Colonic mucosa (tissue), 4 donors: ENCODE measurements around the gene ABCA2. TPM values are rescaled to one million over a fixed set of nuclear protein-coding genes. Genes with fewer than 3 reads are reported as not detected.

Experiments used
- DNase-seq: peaks from one replicate; pipeline ENCODE4 v3.0.0-alpha.2; 2020
- H3K27ac ChIP-seq: fragments of 200-600 bp; one replicate; pipeline ENCODE4 v1.8.0; 2021
- H3K27me3 ChIP-seq: fragments of 200-600 bp; one replicate; pipeline ENCODE4 v1.8.0; 2021
- H3K36me3 ChIP-seq: fragments of 200-600 bp; one replicate; pipeline ENCODE4 v1.8.0; 2021
- H3K4me1 ChIP-seq: fragments of 200-600 bp; one replicate; pipeline ENCODE4 v1.8.0; 2021; ENCODE audit warnings: mild to moderate bottlenecking
- H3K4me3 ChIP-seq: fragments of 200-600 bp; one replicate; pipeline ENCODE4 v1.8.0; 2021
- H3K9ac ChIP-seq, 2 donors: one replicate each; pipeline ENCODE4 v1.7.0; 2013; ENCODE audit warnings: control low read depth in 2 of 2, low read depth in 2 of 2, low read length in 2 of 2
- H3K9me3 ChIP-seq: fragments of 200-600 bp; one replicate; pipeline ENCODE4 v1.8.0; 2021
- intact Hi-C: fragments of 100-400 bp; cut with DNase I; formaldehyde crosslinking; loops from one replicate; pipeline ENCODE4 v1.14.1; 2022
- total RNA-seq, 2 donors: library from RNA; stranded (reverse); fragmentation: NEBNext Ultra II Directional in 1 of 2; extraction: Animal tissue kit (Norgen Biotek cat#: 25700) in 1 of 2; gene quantifications; one replicate each; pipeline ENCODE4 v1.2.1, GENCODE V29; 2021
- TF ChIP-seq, protein P1 (sequence below): fragments of 200-600 bp; IDR thresholded peaks from one replicate; pipeline ENCODE4 v1.8.0; 2022; ENCODE audit warnings: antibody characterized with exemption, mild to moderate bottlenecking
- donor health status: healthy.
- donor health status: DM: no; HTN: no; CAD: no.
- donor health status: DM: no; HTN: no; CAD: no.

Gene ABCA2
- total RNA-seq, 2 donors from 2014 or later: 22.4 to 47.5 TPM

DNA sequence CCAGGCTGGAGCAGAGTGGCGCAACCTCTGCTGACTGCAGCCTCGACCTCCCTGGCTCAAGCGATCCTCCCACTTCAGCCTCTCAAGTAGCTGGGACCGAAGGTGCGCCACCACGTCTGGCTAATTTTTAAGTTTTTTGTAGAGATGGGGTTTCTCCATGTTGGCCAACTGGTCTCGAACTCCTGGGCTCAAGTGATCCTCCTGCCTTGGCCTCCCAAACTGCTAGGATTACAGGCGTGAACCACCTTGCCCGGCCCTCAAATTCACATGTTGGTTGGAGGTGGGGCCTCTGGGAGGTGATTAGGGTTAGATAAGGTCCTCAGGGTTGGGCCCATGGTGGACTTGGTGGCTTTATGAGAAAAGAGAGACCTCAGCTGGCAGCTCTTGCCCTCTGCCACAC is 65.9 kb downstream of the ABCA2 start:
- no peaks in the 10 kb centered on the region for H3K27me3 ChIP-seq
- intact Hi-C loops: no loop called here
- no peak overlapping the region for H3K4me3 ChIP-seq
- no peaks in the 10 kb centered on the region for H3K36me3 ChIP-seq
- TF ChIP-seq, protein P1, sequence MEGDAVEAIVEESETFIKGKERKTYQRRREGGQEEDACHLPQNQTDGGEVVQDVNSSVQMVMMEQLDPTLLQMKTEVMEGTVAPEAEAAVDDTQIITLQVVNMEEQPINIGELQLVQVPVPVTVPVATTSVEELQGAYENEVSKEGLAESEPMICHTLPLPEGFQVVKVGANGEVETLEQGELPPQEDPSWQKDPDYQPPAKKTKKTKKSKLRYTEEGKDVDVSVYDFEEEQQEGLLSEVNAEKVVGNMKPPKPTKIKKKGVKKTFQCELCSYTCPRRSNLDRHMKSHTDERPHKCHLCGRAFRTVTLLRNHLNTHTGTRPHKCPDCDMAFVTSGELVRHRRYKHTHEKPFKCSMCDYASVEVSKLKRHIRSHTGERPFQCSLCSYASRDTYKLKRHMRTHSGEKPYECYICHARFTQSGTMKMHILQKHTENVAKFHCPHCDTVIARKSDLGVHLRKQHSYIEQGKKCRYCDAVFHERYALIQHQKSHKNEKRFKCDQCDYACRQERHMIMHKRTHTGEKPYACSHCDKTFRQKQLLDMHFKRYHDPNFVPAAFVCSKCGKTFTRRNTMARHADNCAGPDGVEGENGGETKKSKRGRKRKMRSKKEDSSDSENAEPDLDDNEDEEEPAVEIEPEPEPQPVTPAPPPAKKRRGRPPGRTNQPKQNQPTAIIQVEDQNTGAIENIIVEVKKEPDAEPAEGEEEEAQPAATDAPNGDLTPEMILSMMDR: no peak
- no peak overlapping the region for H3K9ac ChIP-seq
- no peaks in the 10 kb centered on the region for H3K9me3 ChIP-seq
- H3K4me1 ChIP-seq: no peaks in the 10 kb centered on the region
- no peak for DNase-seq
- H3K27ac ChIP-seq: no peak overlapping the region

DNA sequence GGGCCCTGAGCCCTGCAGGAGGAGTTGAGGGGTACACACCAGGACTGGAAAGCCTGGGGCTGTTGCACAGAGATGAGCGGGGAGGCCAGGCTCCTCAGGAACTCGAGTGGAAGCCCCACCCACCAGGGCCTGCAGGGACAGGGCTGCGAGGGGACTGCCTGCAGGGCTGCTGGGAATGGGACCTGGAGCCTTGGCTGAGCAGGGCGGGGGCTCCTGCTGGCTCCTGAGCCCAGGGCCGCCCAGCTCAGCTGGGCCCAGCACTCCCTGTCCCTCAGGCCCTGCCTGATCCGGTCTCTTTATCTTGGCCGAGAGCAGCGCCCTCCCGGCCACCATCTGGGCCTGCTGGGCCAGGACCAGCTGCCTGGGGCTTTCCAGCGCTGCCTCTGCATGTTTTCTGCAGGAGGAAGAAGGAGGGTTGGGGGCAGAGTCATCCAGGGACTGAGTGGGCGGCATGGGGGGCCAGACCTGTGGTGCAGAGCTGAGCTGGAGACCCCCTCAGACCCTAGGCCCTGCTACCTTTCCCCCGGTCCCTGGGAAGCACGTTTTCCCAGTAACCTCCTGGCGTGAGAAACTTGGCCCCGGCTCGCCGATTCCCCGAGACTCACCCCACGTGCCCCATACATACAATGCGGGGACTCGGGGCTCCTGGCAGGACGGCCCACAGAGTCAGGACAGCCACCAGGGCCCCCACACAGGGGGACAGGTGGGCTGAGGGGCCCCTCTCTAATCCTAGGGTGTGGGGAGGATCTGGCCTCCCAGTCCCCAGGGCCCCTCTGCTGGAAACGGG is 66.6 kb downstream of the ABCA2 start:
- Histone ChIP-seq H3K36me3 (no peaks in the 10 kb centered on the region), H3K9ac (no peak overlapping the region), H3K4me1 (no peaks in the 10 kb centered on the region), H3K4me3 (no peak overlapping the region), H3K27ac (no peak overlapping the region), H3K9me3 (no peaks in the 10 kb centered on the region), H3K27me3 (no peaks in the 10 kb centered on the region)
- TF ChIP-seq, protein P1: no peak
- intact Hi-C loops: no loop called here
- no peak for DNase-seq

DNA sequence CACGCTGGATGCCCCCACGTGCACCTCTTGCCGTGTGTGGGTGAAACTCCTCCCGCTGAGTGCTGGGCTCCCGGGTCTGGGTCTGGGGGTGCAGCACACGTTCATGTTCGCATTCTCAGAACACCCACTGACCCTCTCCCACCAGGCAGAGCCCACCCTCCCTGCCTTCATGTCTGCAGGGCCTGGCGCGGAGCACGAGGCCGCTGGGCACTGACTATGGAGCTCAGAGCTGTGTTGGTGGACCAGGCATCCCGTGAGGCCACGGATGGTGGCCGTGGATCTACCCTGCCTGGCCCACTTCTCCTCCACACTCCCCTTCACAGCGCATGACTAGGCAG is 67.1 kb downstream of the ABCA2 start:
- Histone ChIP-seq H3K27ac (no peak overlapping the region), H3K4me3 (no peak overlapping the region), H3K9me3 (no peaks in the 10 kb centered on the region), H3K27me3 (no peaks in the 10 kb centered on the region), H3K4me1 (no peaks in the 10 kb centered on the region), H3K9ac (no peak overlapping the region), H3K36me3 (no peaks in the 10 kb centered on the region)
- TF ChIP-seq, protein P1: no peak
- intact Hi-C loops: no loop called here
- DNase-seq: no peak

DNA sequence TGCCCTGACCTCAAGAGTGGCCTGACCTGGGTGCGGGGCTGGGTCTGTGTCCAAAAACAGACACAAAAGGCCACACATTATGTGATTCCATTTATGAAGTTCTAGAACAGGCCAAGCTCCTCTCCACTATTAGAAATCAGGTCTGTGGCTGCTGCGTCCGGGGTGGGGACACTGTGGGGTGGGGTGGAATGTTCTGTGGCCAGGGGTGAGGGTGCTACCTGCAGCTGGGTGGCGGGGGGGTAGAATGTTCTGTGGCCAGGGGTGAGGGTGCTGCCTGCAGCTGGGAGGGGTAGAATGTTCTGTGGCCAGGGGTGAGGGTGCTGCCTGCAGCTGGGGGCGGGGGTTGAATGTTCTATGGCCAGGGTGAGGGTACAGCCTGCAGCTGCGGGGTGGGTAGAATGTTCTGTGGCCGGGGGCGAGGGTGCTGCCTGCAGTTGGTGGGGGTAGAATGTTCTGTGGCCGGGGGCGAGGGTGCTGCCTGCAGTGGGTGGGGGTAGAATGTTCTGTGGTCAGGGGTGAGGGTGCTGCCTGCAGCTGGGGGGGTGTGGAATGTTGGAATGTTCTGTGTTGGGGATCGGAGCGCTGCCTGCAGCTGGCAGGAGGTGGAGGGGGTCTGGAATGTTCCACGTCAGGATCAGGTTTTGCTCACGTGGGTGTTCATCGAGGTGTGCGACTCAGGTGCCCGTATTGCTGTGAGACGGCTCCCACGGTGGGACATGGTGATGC is 67.7 kb downstream of the ABCA2 start:
- H3K4me3 ChIP-seq: no peak overlapping the region
- TF ChIP-seq, protein P1: no peak
- no peak overlapping the region for H3K27ac ChIP-seq
- H3K9ac ChIP-seq: no peak overlapping the region
- no peaks in the 10 kb centered on the region for H3K9me3 ChIP-seq
- no peaks in the 10 kb centered on the region for H3K27me3 ChIP-seq
- intact Hi-C loops: no loop called here
- no peaks in the 10 kb centered on the region for H3K4me1 ChIP-seq
- no peaks in the 10 kb centered on the region for H3K36me3 ChIP-seq
- no peak for DNase-seq

DNA sequence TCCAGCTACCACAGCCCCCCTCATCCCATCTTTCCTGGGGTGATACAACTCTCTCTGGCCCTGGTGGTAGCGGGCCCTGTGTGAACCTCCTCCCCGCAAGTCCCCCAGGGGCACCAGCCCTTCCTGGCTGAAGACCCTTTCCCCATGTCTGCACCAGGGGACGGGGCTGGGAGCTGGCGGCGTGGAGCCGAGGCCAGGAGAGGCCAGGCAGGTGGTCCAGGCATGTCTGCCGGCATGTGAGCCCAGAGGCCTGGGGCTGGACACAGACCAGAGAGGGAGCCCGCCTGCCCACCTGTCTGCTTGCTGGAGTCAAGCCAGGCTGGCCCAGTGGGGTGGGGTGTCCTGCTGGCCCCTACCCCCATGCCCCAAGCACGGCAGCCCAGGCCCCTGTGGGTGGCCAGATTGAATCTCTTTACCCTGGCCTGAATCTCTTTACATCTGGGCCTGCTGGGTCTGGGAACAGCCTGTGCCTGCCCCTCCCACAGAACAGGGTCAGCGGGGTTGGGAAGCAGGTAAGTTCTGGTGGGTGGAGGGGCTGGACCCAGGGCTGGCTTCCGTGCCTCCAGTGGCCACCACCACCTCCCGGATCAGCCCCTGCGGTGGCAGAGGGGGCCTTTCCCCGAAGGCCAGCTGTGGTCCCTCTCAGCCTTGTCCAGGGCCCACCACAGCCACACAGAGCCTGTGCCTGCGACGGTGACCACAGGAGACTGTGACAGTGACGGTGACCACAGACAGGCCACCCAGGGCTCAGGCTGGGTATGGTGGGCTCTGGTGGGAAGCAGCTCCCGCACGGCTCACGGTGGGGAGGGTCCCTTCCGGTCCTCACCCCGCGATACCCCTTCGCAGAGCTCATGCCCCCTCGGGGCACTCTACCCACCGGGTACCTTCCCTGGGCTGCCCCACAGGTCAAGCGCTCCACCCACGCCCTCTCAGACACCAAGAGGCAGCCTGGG is 68.9 kb downstream of the ABCA2 start:
- intact Hi-C loops: no loop called here
- H3K9ac ChIP-seq: no peak overlapping the region
- no peak for DNase-seq

More for the DNA sequence above, 68.9 kb downstream of the ABCA2 start:
- Histone ChIP-seq H3K4me3 (no peak overlapping the region), H3K27ac (no peak overlapping the region), H3K27me3 (no peaks in the 10 kb centered on the region), H3K9me3 (no peaks in the 10 kb centered on the region), H3K4me1 (no peaks in the 10 kb centered on the region), H3K36me3 (no peaks in the 10 kb centered on the region)
- TF ChIP-seq, protein P1: no peak
